ENCODE data around the gene GNA14.

The GNA14 gene

GRCh38 chr9:77602852-77603251 lies 45.3 kb downstream of the GNA14 start:
- Mint-ChIP-seq H3K4me3 (no peak overlapping the region), H3K9me3 (no peaks in the 10 kb centered on the region), H3K36me3 (ENCODE audit: low read depth) (no peaks in the 10 kb centered on the region), H3K27ac (no peak overlapping the region), H3K4me1 (ENCODE audit: low read depth) (no peaks in the 10 kb centered on the region), H3K27me3 (no peaks in the 10 kb centered on the region)

DNA sequence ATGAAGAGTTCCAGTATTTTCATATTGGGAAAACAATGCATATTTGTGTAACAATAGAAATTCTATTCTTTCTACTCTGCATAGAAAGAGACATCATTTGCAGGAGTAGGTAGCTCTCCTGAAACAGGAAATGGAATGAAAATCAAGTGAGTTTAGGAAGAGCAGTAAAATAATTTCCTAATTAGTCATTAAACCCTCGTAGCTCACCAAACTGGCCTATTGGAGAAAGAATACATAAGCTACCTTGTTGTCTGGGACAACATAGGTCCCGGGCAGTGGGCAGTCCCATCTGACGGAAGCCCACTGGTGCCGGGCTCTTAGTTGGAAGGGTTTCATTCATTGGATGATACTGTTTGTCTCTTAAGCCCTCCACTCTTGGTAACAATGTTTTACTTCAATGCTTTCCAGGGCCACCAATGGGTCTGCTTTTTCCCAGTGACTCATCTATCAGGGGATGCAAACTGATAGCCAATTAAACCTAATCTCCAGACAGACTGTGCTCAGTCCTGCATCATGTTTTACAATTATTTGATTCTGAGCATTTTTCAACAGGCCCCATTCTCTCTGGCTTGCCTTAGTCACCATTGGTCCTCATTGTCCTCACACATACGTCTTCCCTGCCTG lies 46.5 kb downstream of the GNA14 start:
- Mint-ChIP-seq H3K4me3 (no peak overlapping the region), H3K9me3 (no peaks in the 10 kb centered on the region), H3K27ac (no peak overlapping the region), H3K4me1 (ENCODE audit: low read depth) (no peaks in the 10 kb centered on the region), H3K36me3 (ENCODE audit: low read depth) (no peaks in the 10 kb centered on the region), H3K27me3 (no peaks in the 10 kb centered on the region)

- Mint-ChIP-seq H3K9me3 (no peaks in the 10 kb centered on the region), H3K4me1 (ENCODE audit: low read depth) (peaks cover under 1% of the 10 kb centered on the region), H3K4me3 (no peak overlapping the region), H3K27ac (no peak overlapping the region), H3K27me3 (no peaks in the 10 kb centered on the region), H3K36me3 (ENCODE audit: low read depth) (no peaks in the 10 kb centered on the region)
Observed at GRCh38 chr9:77600810-77601209, 47.3 kb downstream of the GNA14 start.

DNA sequence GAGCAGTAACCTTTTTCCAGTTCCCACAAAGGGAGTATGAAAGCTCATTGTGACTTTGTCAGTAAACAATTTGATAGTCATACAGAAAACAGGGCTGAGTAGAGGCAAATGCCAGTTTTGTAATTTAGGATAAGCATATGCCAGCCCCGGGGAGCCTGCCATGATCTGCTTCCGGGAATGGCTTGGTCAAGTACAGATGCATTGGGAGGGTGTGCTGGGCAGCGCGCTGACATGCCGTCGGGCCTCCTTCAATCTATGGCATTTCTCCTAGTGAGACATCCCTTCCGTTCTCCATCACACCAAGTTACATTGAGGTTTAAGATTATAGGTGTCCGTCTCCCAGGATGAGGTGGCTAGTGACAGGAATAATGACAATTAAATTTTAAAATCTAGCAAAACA lies 48.6 kb downstream of the GNA14 start:
- no peaks in the 10 kb centered on the region for H3K9me3 Mint-ChIP-seq
- no peaks in the 10 kb centered on the region for H3K27me3 Mint-ChIP-seq
- no peak overlapping the region for H3K27ac Mint-ChIP-seq
- H3K4me3 Mint-ChIP-seq = no peak overlapping the region
- H3K4me1 Mint-ChIP-seq (ENCODE audit: low read depth) = peaks cover 10% of the 10 kb centered on the region
- no peaks in the 10 kb centered on the region for H3K36me3 Mint-ChIP-seq (ENCODE audit: low read depth)

DNA sequence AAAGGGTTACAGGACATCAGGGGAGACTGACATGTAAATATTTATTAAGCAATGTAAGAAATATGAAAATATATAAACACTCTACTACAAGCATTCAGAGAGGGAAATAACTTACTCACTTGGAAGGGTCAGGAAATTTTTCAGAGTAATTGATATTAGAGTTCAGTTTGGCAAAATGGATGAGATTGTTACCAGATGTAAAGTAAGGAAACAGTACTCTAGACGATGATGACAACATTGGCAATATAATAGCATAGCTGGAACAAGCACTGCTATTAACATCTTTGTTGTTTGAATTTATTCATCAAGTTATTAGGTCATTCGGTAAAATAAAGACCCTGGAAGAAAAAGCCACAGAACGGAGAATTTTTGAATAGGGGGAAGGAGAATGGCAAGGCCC lies 49.1 kb downstream of the GNA14 start:
- Mint-ChIP-seq H3K27ac (no peak overlapping the region), H3K4me3 (no peak overlapping the region), H3K36me3 (ENCODE audit: low read depth) (no peaks in the 10 kb centered on the region), H3K4me1 (ENCODE audit: low read depth) (peaks cover 10% of the 10 kb centered on the region), H3K9me3 (no peaks in the 10 kb centered on the region), H3K27me3 (no peaks in the 10 kb centered on the region)

GRCh38 chr9:77598524-77598923 lies 49.6 kb downstream of the GNA14 start:
- no peaks in the 10 kb centered on the region for H3K27me3 Mint-ChIP-seq

DNA sequence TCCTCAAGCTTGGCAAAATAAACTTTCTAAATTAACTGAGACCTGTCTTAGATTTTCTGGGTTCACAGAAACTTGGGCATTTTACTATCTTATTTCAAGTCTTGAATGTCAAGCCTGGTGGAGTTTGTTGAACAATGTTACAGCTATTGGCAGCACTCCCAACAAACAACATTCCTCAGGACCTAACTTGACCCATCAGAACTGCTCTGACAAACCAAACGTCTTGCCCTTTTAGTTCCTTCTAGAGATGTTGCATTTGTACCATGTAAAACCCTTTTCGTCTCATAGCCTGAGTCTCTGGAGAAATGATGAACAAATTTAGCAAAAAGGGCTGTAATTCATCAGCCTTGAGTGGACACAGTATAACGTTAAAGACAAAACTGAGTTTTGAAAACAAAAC lies 51.1 kb downstream of the GNA14 start:
- no peaks in the 10 kb centered on the region for H3K9me3 Mint-ChIP-seq
- H3K27ac Mint-ChIP-seq = no peak overlapping the region
- no peaks in the 10 kb centered on the region for H3K27me3 Mint-ChIP-seq
- H3K4me3 Mint-ChIP-seq = no peak overlapping the region
- H3K36me3 Mint-ChIP-seq (ENCODE audit: low read depth) = no peaks in the 10 kb centered on the region
- H3K4me1 Mint-ChIP-seq (ENCODE audit: low read depth) = peaks cover 10% of the 10 kb centered on the region

More at GRCh38 chr9:77598524-77598923, 49.6 kb downstream of the GNA14 start:
- no peaks in the 10 kb centered on the region for H3K9me3 Mint-ChIP-seq
- H3K4me1 Mint-ChIP-seq (ENCODE audit: low read depth) = peaks cover 10% of the 10 kb centered on the region
- no peak overlapping the region for H3K27ac Mint-ChIP-seq
- no peak overlapping the region for H3K4me3 Mint-ChIP-seq
- H3K36me3 Mint-ChIP-seq (ENCODE audit: low read depth) = no peaks in the 10 kb centered on the region

DNA sequence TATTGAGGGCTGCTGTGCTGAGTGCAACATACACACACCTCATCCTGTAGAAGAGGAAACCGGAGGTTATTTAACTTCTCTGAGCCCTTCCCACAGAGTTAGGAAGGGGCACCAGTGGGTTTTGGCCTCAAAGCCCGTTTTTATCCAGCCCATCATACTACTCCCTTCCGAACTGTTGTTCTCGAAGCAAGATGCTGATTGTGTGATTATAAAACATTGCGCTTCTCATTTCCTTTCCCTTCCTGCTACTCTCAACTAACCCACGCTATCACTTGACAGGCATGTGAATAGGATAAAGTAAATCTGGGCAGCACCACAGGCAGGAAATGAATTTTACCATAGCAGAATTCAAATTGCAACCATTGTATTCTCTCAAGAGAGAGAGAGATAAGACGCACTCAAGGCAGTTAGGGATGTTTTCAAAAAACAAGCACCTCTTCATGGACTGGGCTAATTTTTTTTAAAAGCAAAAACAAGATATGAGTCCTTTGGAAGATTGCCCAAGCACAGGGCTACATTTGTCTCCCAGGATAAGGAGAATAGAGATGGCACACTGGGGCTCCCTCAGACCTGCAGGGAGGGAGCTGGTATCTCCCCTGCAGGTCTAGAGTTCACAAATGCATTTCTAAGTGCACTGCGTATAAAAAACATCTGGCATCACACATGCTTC lies 52.6 kb downstream of the GNA14 start:
- H3K4me1 Mint-ChIP-seq (ENCODE audit: low read depth) = peaks cover 10% of the 10 kb centered on the region
- H3K36me3 Mint-ChIP-seq (ENCODE audit: low read depth) = no peaks in the 10 kb centered on the region
- H3K27ac Mint-ChIP-seq = no peak overlapping the region
- peaks cover 5% of the 10 kb centered on the region for H3K27me3 Mint-ChIP-seq
- no peak overlapping the region for H3K4me3 Mint-ChIP-seq
- H3K9me3 Mint-ChIP-seq = no peaks in the 10 kb centered on the region

DNA sequence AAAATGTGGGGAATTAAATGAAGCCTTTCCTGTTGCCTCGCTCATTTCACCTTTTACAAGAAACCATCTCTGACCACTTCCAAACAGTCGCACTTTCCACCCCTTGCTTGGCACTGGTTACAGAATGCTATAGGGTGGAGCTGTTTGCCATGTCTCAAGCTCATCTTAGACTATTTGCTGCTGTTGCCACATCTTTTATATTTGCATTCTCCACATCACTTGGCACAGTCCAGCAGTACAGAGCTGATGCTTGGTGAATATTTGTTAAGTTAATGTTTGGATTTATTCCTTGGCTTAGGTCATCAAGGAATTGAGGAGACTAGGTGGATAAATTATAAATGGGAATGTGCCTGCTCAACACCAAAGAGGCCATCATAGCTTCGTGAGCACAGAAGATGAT lies 53.2 kb downstream of the GNA14 start:
- H3K4me3 Mint-ChIP-seq = no peak overlapping the region
- peaks cover 10% of the 10 kb centered on the region for H3K4me1 Mint-ChIP-seq (ENCODE audit: low read depth)
- H3K27ac Mint-ChIP-seq = no peak overlapping the region
- H3K36me3 Mint-ChIP-seq (ENCODE audit: low read depth) = no peaks in the 10 kb centered on the region
- peaks cover 5% of the 10 kb centered on the region for H3K27me3 Mint-ChIP-seq
- H3K9me3 Mint-ChIP-seq = no peaks in the 10 kb centered on the region

- H3K27ac Mint-ChIP-seq = no peak overlapping the region
- no peaks in the 10 kb centered on the region for H3K36me3 Mint-ChIP-seq (ENCODE audit: low read depth)
- H3K4me1 Mint-ChIP-seq (ENCODE audit: low read depth) = peaks cover 10% of the 10 kb centered on the region
- H3K9me3 Mint-ChIP-seq = no peaks in the 10 kb centered on the region
- no peak overlapping the region for H3K4me3 Mint-ChIP-seq
- peaks cover 5% of the 10 kb centered on the region for H3K27me3 Mint-ChIP-seq
Observed at GRCh38 chr9:77593528-77593927, 54.6 kb downstream of the GNA14 start.

- peaks cover 10% of the 10 kb centered on the region for H3K4me1 Mint-ChIP-seq (ENCODE audit: low read depth)
- H3K4me3 Mint-ChIP-seq = no peak overlapping the region
- H3K36me3 Mint-ChIP-seq (ENCODE audit: low read depth) = no peaks in the 10 kb centered on the region
- peaks cover 5% of the 10 kb centered on the region for H3K27me3 Mint-ChIP-seq
- no peak overlapping the region for H3K27ac Mint-ChIP-seq
- no peaks in the 10 kb centered on the region for H3K9me3 Mint-ChIP-seq
Observed at GRCh38 chr9:77592476-77592875, 55.6 kb downstream of the GNA14 start.

DNA sequence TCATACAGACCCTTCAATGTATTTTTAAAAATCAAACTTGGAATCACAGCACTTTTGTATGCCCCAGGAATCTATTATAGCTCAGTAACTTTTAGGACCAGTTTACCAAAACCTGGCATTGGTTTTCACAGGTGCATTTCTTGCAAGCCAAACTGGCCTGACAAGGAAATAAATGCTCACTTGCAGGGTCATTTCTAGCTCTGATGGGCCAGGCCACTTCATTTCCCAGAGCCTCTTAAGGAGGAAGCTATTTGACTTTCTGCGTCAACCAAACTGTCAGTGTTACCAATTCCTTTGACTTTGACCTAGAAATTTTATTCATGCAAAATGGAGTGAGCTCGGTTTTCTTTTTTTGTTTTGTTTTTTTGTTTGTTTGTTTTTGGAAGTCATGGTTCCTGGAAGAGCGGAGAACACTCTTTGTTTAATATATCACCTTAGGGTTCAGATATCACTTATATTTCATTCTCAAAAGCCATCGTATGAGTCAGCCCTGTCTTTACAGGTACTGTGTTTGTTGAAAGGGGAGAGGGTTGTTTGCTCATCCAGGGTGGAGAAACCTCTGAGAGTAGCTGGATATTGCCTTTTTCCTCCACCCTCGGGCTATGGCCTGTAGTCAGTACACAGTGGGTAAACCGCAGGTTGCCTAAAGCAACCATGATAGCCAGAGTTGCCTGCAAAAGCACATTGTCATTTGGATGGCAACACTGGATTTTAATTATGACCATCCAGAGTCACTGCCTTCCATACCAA lies 58.9 kb downstream of the GNA14 start:
- no peaks in the 10 kb centered on the region for H3K36me3 Mint-ChIP-seq (ENCODE audit: low read depth)
- peaks cover 11% of the 10 kb centered on the region for H3K27me3 Mint-ChIP-seq
- H3K4me1 Mint-ChIP-seq (ENCODE audit: low read depth) = no peaks in the 10 kb centered on the region
- no peak overlapping the region for H3K27ac Mint-ChIP-seq
- no peak overlapping the region for H3K4me3 Mint-ChIP-seq
- H3K9me3 Mint-ChIP-seq = no peaks in the 10 kb centered on the region

GRCh38 chr9:77588271-77588937 lies 59.7 kb downstream of the GNA14 start:
- Mint-ChIP-seq H3K27me3 (peaks cover 17% of the 10 kb centered on the region), H3K4me3 (no peak overlapping the region), H3K36me3 (ENCODE audit: low read depth) (no peaks in the 10 kb centered on the region), H3K9me3 (no peaks in the 10 kb centered on the region), H3K4me1 (ENCODE audit: low read depth) (no peaks in the 10 kb centered on the region), H3K27ac (no peak overlapping the region)

GRCh38 chr9:77587851-77588250 lies 60.3 kb downstream of the GNA14 start:
- no peaks in the 10 kb centered on the region for H3K36me3 Mint-ChIP-seq (ENCODE audit: low read depth)
- H3K4me3 Mint-ChIP-seq = no peak overlapping the region
- H3K27me3 Mint-ChIP-seq = peaks cover 17% of the 10 kb centered on the region
- no peak overlapping the region for H3K27ac Mint-ChIP-seq
- H3K9me3 Mint-ChIP-seq = no peaks in the 10 kb centered on the region
- H3K4me1 Mint-ChIP-seq (ENCODE audit: low read depth) = no peaks in the 10 kb centered on the region

- Mint-ChIP-seq H3K4me1 (ENCODE audit: low read depth) (no peaks in the 10 kb centered on the region), H3K27ac (no peak overlapping the region), H3K4me3 (no peak overlapping the region), H3K9me3 (no peaks in the 10 kb centered on the region), H3K36me3 (ENCODE audit: low read depth) (no peaks in the 10 kb centered on the region), H3K27me3 (peaks cover 17% of the 10 kb centered on the region)
Observed at GRCh38 chr9:77587042-77587441, 61.1 kb downstream of the GNA14 start.
